HepG2 (cell line): ENCODE data around the gene TMEM97. TPM values are rescaled to one million over a fixed set of nuclear protein-coding genes. Genes with fewer than 3 reads are reported as not detected.

Experiments
- ETV6 ChIP-seq: sonication (generic); formaldehyde crosslinking; conservative IDR thresholded peaks from 2 replicates; pipeline ENCODE4 v1.4.0; 2020; ENCODE audit warnings: missing genetic modification reagents
- GATAD1 ChIP-seq: IDR thresholded peaks from 2 replicates; pipeline ENCODE4 v1.6.1; 2016; ENCODE audit warnings: missing genetic modification reagents, missing compliant biosample characterization
- HNF4A ChIP-seq: sonication (generic); formaldehyde crosslinking; IDR thresholded peaks from 2 replicates; pipeline ENCODE4 v1.4.0; 2020; ENCODE audit warnings: missing genetic modification reagents
- JARID2 ChIP-seq: sonication (generic); formaldehyde crosslinking; IDR thresholded peaks from 2 replicates; pipeline ENCODE4 v1.8.1; 2023; ENCODE audit warnings: missing genetic modification reagents, inconsistent platforms; ENCODE audit not compliant: insufficient replicate concordance
- NAIF1 ChIP-seq: sonication (generic); formaldehyde crosslinking; IDR thresholded peaks from 2 replicates; pipeline ENCODE4 v1.5.0; 2020; ENCODE audit warnings: mild to moderate bottlenecking, missing genetic modification reagents, borderline replicate concordance
- NFATC3 ChIP-seq: sonication (generic); formaldehyde crosslinking; IDR thresholded peaks from 2 replicates; pipeline ENCODE4 v1.5.1; 2020; ENCODE audit warnings: mild to moderate bottlenecking, missing genetic modification reagents
- REST ChIP-seq, 2 experiments: IDR thresholded peaks; 2 replicates each; pipeline ENCODE4 v1.6.1; 2011 to 2012; ENCODE audit warnings: low read length in 2 of 2, borderline replicate concordance in 1 of 2, low read depth in 1 of 2, mild to moderate bottlenecking in 1 of 2, moderate library complexity in 1 of 2
- ZNF142 ChIP-seq: sonication (generic); formaldehyde crosslinking; IDR thresholded peaks from 2 replicates; pipeline ENCODE4 v1.4.0; 2020; ENCODE audit warnings: missing genetic modification reagents
- ZNF263 ChIP-seq: sonication (generic); formaldehyde crosslinking; IDR thresholded peaks from 2 replicates; pipeline ENCODE4 v1.4.0; 2020; ENCODE audit warnings: missing genetic modification reagents
- polyA plus RNA-seq, 8 experiments: library from polyadenylated mRNA; depleted of rRNA in 3 of 8; stranded (reverse) in 7 of 8; unstranded in 1 of 8; fragments of >200 nt; fragmentation: Illumina TruSeq in 4 of 8; extraction: Trizol in 4 of 8; gene quantifications; 2 replicates each; pipeline versions ENCODE4 v1.2.1 to v1.2.3, GENCODE V29; 2011 to 2016; ENCODE audit warnings: low read depth in 4 of 8, missing spikeins in 1 of 8, mixed read lengths in 1 of 8; ENCODE audit not compliant: insufficient read depth in 1 of 8
- total RNA-seq, 5 experiments: library from RNA; depleted of rRNA; stranded (reverse); fragments of >200 nt; fragmentation: Illumina TruSeq; extraction: Trizol; gene quantifications; 2 replicates each; pipeline ENCODE4 v1.2.3, GENCODE V29; 2016; ENCODE audit warnings: low read depth in 1 of 5
- TF ChIP-seq, protein P1 (sequence below): fragments of 450-650 bp; IDR thresholded peaks from 2 replicates; pipeline ENCODE4 v1.6.1; 2016
- TF ChIP-seq, protein P2 (sequence below): IDR thresholded peaks from 2 replicates; pipeline ENCODE4 v1.6.1; 2016; ENCODE audit warnings: missing genetic modification reagents, missing compliant biosample characterization
- TF ChIP-seq, protein P3 (sequence below): IDR thresholded peaks from 2 replicates; pipeline ENCODE4 v1.6.1; 2016; ENCODE audit warnings: low read depth, control low read depth
- TF ChIP-seq, protein P4 (sequence below): IDR thresholded peaks from 2 replicates; pipeline ENCODE4 v1.6.1; 2016; ENCODE audit warnings: missing biosample characterization, missing genetic modification reagents, low read depth

Gene TMEM97
- total and polyA plus RNA-seq, 2 of the 13 experiments (the other 11 are each of a cell fraction or from before 2014, with no cell fraction given) = 69.6 to 137 TPM

GRCh38 chr17:28335201-28335958 is 16.4 kb downstream of the TMEM97 start, which contains the start of the genes IFT20 and TNFAIP1 (continued):
- TF ChIP-seq, protein P1, sequence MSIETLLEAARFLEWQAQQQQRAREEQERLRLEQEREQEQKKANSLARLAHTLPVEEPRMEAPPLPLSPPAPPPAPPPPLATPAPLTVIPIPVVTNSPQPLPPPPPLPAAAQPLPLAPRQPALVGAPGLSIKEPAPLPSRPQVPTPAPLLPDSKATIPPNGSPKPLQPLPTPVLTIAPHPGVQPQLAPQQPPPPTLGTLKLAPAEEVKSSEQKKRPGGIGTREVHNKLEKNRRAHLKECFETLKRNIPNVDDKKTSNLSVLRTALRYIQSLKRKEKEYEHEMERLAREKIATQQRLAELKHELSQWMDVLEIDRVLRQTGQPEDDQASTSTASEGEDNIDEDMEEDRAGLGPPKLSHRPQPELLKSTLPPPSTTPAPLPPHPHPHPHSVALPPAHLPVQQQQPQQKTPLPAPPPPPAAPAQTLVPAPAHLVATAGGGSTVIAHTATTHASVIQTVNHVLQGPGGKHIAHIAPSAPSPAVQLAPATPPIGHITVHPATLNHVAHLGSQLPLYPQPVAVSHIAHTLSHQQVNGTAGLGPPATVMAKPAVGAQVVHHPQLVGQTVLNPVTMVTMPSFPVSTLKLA = peak; percentile 21; the same call in 1 of the 2 replicates
- no peak for TF ChIP-seq REST (IDR thresholded peaks at IDR 0.05; ENCODE audit: borderline replicate concordance in 1 of 2, low read depth in 1 of 2, low read length in 2 of 2)
- TF ChIP-seq, protein P2, sequence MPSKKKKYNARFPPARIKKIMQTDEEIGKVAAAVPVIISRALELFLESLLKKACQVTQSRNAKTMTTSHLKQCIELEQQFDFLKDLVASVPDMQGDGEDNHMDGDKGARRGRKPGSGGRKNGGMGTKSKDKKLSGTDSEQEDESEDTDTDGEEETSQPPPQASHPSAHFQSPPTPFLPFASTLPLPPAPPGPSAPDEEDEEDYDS (CRISPR knock-in tag) = peak; percentile 58
- peak; percentile 51 for TF ChIP-seq JARID2 (CRISPR knock-in tag)
- TF ChIP-seq, protein P3, sequence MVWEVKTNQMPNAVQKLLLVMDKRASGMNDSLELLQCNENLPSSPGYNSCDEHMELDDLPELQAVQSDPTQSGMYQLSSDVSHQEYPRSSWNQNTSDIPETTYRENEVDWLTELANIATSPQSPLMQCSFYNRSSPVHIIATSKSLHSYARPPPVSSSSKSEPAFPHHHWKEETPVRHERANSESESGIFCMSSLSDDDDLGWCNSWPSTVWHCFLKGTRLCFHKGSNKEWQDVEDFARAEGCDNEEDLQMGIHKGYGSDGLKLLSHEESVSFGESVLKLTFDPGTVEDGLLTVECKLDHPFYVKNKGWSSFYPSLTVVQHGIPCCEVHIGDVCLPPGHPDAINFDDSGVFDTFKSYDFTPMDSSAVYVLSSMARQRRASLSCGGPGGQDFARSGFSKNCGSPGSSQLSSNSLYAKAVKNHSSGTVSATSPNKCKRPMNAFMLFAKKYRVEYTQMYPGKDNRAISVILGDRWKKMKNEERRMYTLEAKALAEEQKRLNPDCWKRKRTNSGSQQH (CRISPR knock-in tag) = peak; percentile 85; the same call in 1 of the 2 replicates
- no peak for TF ChIP-seq NFATC3 (CRISPR knock-in tag)
- TF ChIP-seq ZNF142 = peak; percentile 36; the same call in 1 of the 2 replicates
- TF ChIP-seq ETV6 = 0 out of 2 replicates have a peak, but pooled peaks have one; percentile 46
- TF ChIP-seq GATAD1 (CRISPR knock-in tag) = peak; percentile 95
- TF ChIP-seq ZNF263 (CRISPR knock-in tag) = no peak
- peak; percentile 5; the same call in 1 of the 2 replicates for TF ChIP-seq HNF4A (CRISPR knock-in tag)
- TF ChIP-seq, protein P4, sequence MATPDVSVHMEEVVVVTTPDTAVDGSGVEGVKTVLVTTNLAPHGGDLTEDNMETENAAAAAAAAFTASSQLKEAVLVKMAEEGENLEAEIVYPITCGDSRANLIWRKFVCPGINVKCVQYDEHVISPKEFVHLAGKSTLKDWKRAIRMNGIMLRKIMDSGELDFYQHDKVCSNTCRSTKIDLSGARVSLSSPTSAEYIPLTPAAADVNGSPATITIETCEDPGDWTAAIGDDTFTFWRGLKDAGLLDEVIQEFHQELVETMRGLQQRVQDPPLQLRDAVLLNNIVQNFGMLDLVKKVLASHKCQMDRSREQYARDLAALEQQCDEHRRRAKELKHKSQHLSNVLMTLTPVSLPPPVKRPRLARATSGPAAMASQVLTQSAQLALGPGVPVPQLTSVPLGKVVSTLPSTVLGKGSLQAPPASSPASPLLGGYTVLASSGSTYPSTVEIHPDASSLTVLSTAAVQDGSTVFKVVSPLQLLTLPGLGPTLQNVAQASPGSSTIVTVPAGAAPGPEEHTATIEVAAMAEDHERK (CRISPR knock-in tag) = no peak
- TF ChIP-seq NAIF1 (CRISPR knock-in tag) = 0 out of 2 replicates have a peak, but pooled peaks have one; percentile 29
